ENCODE data around the gene NOL6. TPM values are rescaled to one million over a fixed set of nuclear protein-coding genes. Genes with fewer than 3 reads are reported as not detected.

Gene NOL6
- 77.7 and 79.7 TPM in 2 replicates for total RNA-seq (2014; rRNA removed; shearing (Covaris generic))

GRCh38 chr9:33473643-33474352 is at the start of gene NOL6:
NOL6 (minus strand) TSS chr9:33473924; CDS start chr9:33473842, 82 bp downstream.

GRCh38 chr9:33446946-33447798 is 26.6 kb downstream of the NOL6 start, which contains the start of gene AQP3:
AQP3 (minus strand) TSS chr9:33447593; CDS start chr9:33447530, 63 bp downstream.

Small RNA genes lying within 50 kb of the gene (small RNA-seq; reads per million reads assigned to genes)
- not detected for gene AL356218.2
- gene MIR6851 = not detected

Other genes starting within 250 kb of the NOL6 start
- gene SPINK4, start 233.8 kb downstream of the NOL6 start, total RNA-seq (2014; rRNA removed; shearing (Covaris generic)) = not detected in 2 replicates
- 81.0 and 85.2 TPM in 2 replicates for gene BAG1, start 209.2 kb downstream of the NOL6 start, total RNA-seq (2014; rRNA removed; shearing (Covaris generic))
- gene CHMP5, start 208.9 kb downstream of the NOL6 start, total RNA-seq (2014; rRNA removed; shearing (Covaris generic)) = 111 and 129 TPM in 2 replicates
- 28.9 and 32.3 TPM in 2 replicates for gene NFX1, start 183.4 kb downstream of the NOL6 start, total RNA-seq (2014; rRNA removed; shearing (Covaris generic))
- gene AQP7, start 71.4 kb downstream of the NOL6 start, total RNA-seq (2014; rRNA removed; shearing (Covaris generic)) = not detected in 2 replicates
- gene AQP3, start 26.3 kb downstream of the NOL6 start, total RNA-seq (2014; rRNA removed; shearing (Covaris generic)) = 2.5 and 2.7 TPM in 2 replicates
- gene ANKRD18B, start 50.3 kb upstream of the NOL6 start, total RNA-seq (2014; rRNA removed; shearing (Covaris generic)) = 3.8 and 7.8 TPM in 2 replicates